ENCODE measurements around the gene LYZL4.

DNA sequence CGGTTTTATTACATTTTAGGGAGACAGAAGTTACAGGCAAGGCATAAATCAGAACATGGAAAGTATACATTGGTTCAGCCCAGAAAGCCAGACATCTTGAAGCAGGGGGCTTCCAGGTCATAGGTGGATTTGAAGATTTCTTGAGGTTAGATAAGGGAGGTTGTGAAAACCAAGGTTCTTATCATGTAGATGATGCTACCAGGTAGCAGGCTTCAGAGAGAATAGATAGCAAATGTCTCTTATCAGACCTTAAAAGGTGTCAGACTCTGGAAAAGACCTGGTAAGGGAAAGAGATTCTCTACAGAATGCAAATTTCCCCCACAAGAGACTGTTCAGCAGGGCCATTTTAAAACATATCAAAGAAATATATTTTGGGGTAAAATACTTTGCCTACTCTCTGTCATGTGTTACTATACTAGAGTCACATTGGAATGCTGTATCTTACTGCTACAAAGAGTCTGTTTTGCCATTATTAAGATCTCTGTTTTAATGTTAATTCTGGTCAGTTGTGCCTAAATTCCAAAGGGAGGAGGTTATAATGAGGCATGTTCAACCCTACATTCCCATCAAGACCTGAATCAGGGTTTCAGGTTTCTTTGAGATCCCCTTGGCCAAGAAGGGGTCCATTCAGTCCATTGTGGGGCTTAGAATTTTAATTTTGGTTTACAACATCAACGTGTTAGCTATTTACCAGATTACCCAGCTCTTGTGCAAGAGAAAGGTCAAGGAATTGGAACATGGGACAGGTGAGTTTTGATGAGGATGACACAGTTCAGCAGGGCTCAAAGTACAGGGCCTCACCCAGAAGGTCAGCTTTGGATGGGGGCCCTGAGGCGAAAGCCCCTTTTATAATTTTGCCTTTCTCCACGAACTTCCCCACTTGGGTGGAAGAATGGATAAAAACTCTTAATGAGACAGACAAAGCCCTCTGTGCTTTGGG, 36.0 kb upstream of the LYZL4 start:
- TF ChIP-seq, protein P1, sequence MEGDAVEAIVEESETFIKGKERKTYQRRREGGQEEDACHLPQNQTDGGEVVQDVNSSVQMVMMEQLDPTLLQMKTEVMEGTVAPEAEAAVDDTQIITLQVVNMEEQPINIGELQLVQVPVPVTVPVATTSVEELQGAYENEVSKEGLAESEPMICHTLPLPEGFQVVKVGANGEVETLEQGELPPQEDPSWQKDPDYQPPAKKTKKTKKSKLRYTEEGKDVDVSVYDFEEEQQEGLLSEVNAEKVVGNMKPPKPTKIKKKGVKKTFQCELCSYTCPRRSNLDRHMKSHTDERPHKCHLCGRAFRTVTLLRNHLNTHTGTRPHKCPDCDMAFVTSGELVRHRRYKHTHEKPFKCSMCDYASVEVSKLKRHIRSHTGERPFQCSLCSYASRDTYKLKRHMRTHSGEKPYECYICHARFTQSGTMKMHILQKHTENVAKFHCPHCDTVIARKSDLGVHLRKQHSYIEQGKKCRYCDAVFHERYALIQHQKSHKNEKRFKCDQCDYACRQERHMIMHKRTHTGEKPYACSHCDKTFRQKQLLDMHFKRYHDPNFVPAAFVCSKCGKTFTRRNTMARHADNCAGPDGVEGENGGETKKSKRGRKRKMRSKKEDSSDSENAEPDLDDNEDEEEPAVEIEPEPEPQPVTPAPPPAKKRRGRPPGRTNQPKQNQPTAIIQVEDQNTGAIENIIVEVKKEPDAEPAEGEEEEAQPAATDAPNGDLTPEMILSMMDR (IDR thresholded peaks at IDR 0.05; ENCODE audit: insufficient read depth, low read length, poor library complexity, severe bottlenecking), result no peak
- TF ChIP-seq EZH2phosphoT487 (conservative IDR thresholded peaks at IDR 0.05; ENCODE audit: low read length), result no peak

All from SU-DHL-6 (cell line).